ENCODE data around the gene SLC9A9.

SLC9A9 gene

DNA sequence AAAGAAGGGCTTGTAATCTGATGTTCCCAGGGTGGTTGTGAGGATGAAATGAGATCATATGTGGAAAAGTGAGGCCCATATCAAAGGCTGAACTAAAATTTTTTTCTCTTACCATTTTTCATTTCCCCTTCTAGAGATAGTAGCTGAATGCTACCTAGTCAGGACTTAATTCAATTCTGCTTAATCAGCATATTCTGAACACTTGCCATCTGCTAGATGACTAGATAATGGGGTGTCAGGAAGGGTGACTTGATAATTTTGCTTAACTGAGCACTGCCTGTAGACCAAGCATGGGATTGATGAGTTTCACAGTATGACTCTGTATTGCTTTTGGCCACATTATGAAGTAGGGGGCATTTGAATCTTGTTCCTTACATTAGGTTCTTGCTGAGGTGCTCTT is 592.5 kb downstream of the SLC9A9 start:
- no peak for DNase-seq (ENCODE audit: low spot score)
- TF ChIP-seq, protein P1, sequence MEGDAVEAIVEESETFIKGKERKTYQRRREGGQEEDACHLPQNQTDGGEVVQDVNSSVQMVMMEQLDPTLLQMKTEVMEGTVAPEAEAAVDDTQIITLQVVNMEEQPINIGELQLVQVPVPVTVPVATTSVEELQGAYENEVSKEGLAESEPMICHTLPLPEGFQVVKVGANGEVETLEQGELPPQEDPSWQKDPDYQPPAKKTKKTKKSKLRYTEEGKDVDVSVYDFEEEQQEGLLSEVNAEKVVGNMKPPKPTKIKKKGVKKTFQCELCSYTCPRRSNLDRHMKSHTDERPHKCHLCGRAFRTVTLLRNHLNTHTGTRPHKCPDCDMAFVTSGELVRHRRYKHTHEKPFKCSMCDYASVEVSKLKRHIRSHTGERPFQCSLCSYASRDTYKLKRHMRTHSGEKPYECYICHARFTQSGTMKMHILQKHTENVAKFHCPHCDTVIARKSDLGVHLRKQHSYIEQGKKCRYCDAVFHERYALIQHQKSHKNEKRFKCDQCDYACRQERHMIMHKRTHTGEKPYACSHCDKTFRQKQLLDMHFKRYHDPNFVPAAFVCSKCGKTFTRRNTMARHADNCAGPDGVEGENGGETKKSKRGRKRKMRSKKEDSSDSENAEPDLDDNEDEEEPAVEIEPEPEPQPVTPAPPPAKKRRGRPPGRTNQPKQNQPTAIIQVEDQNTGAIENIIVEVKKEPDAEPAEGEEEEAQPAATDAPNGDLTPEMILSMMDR (IDR thresholded peaks at IDR 0.05; ENCODE audit: extremely low read depth, missing control alignments): no peak

DNA sequence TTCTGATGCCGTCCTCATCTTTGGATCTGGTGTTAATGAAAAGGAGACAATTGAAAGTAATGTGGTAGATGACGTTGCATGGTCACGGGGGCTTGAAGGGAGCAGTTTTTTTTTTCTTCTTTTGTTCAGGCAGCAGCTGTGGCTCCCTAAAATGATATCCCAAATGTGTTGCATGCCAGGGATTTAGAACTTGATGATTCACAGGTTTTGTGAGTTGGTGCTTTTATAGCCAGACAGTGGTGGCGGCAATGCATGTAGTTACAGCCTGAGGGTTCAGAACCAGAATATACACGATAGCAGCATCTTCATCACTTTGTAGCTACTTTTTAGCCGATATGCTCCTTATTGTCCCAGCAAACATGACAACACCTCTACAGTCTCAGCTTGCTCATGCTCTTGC is 595.3 kb downstream of the SLC9A9 start:
- TF ChIP-seq, protein P1 (IDR thresholded peaks at IDR 0.05; ENCODE audit: extremely low read depth, missing control alignments): no peak
- DNase-seq (ENCODE audit: low spot score): no peak

DNA sequence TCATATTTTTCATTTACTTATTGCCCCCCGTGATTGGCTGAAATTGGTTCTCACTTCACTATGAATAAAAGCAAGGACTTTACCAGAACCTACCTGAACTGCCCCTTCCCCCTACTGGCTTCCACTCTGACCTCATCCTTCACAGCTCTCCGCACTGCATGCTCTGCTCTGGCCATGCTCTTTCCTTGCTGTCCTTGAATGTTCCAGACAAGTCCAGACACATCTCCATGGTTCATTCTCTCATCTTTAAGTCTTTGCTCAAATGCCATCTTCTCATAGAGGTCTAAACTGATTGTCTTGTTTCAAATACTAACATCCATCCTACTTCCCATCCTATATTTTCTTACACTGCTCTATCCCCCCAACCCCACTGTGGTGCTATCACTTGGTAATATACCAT is 599.3 kb downstream of the SLC9A9 start:
- TF ChIP-seq, protein P1 (IDR thresholded peaks at IDR 0.05; ENCODE audit: extremely low read depth, missing control alignments): no peak
- no peak for DNase-seq (ENCODE audit: low spot score)

DNA sequence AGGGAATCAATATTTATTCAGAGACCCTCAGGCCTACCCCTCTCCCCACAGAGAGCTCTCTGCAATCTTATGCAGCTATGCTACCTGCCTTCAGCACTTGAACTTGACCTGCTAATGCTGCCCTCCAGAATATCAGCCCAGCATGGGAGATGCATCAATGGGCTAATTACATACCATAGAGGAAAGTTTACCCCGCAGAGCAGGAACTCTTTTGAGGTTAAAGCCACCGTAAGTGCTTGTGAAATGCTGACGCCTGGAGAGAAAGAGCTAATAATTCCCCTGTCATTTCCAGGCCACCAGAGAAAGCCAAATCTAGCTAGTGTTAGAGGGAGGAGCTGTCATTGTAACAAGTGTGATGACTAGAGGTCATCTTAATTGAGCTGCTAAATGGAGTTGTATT is 601.2 kb downstream of the SLC9A9 start:
- DNase-seq (ENCODE audit: low spot score): no peak
- TF ChIP-seq, protein P1 (IDR thresholded peaks at IDR 0.05; ENCODE audit: extremely low read depth, missing control alignments): no peak

DNA sequence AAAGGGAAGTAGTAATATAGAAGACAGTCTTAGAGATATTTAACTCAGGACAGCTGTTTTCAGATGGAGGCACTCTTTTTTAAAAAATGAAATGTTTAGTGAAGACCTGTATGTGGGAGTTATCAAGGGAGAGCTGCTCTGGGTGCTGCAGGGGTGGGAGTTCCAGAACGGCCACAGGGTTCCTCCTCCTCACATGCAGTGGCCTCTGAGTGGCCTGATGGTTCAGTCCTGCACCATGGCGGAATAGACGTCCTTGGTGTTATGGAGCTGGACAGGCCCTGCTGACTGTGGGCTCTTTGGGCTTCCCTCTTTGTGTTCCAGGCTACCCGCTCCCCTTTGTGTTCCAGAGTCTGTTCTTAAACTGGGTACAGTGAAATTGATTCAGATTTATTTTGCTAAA is 602.6 kb downstream of the SLC9A9 start:
- no peak for DNase-seq (ENCODE audit: low spot score)
- TF ChIP-seq, protein P1 (IDR thresholded peaks at IDR 0.05; ENCODE audit: extremely low read depth, missing control alignments): no peak

DNA sequence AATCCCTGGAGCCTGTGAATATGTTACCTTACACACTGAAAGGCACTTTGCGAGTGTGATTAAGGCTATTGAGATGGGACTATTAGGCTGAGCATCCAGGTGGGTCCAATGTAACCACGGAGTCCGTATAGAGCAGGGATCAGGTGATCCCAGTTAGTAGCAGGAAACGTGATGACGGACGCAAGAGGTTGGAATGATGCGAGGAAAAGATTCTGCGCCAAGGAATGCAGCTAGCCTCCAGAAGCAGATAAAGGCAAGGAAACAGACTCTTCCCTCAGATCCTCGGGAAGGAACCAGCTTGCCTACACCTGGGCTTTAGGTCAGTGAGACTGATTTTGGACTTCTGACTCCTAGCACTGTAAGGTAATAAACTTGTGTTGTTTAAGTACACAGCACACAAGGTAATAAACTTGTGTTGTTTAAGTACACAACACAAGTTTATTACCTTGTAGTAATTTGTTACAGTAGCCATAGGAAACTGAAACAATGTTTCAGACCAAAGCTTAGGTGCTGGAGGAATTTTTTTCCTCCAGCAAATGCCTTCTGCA is 603.7 kb downstream of the SLC9A9 start:
- no peak for DNase-seq (ENCODE audit: low spot score)
- TF ChIP-seq, protein P1 (IDR thresholded peaks at IDR 0.05; ENCODE audit: extremely low read depth, missing control alignments): no peak

DNA sequence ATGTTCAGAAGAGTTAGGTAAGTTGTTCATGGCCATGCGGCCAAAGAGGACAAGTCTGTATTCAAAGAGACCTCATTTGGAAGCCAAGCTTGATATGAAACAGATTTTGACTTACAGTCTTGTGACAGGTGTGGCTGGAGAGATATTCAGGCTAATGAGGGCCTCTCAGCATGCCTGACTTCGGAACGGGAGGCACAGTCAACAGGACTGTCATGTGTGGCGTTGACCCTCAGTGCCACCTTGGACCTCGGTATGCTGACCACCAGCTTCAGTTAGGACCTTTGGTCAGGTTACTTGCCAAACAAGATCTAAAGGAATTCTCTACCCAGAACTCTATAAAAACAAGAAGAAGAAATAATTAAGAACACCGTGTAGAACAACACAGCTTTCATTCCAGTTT is 604.6 kb downstream of the SLC9A9 start:
- TF ChIP-seq, protein P1 (IDR thresholded peaks at IDR 0.05; ENCODE audit: extremely low read depth, missing control alignments): no peak
- DNase-seq (ENCODE audit: low spot score): no peak

Measured in GM20000 (cell line).